Stimulated activated naive CD4-positive, alpha-beta T cell (primary cell): ENCODE results near the gene PRM1.
A peak's percentile ranks its signal among the peaks of the same experiment; 100 is the strongest.

Experiments used
- DNase-seq, 6 experiments: peaks; one replicate each; lab custom pipeline; 2025; lab: John Stamatoyannopoulos, UW

Gene PRM1

GRCh38 chr16:11314309-11314894 is 33.3 kb upstream of the PRM1 start:
- DNase-seq, result no peak

DNA sequence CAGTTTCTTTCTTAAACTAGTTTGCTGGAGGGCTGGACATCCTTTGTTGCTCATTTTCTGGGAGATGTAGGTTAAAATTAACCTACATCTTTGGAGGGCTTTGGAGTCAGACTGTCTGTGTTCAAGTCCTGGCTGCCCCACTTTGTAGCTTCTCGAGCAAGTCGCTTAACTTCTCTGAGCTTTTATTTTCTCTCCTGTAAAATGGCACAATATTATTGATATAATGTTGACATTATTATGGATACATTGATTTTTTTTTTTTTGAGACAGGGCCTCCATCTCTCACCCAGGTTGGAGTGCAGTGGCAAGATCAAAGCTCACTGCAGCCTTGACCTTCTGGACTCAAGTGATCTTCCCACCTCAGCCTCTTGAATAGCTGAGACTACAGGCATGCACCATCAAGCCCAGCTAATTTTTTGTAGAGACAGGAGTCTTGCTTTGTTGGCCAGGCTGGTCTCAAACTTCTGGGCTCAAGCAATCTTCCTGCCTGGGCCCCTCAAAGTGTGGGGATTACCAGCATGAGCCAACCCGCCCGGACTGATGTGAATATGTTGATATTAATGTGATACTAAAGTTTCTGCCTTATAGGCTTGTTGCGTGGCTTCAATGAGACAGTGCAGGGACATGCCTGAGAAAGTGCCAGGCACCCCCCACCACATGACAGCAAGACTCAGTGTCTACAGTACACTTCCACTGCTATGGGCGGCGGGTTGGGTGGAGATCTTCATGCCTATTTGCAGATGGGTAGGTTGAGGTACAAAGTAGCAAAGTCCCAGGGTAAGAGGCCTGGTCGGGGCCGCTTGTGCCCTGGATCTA is 32.6 kb upstream of the PRM1 start:
- no peak for DNase-seq

DNA sequence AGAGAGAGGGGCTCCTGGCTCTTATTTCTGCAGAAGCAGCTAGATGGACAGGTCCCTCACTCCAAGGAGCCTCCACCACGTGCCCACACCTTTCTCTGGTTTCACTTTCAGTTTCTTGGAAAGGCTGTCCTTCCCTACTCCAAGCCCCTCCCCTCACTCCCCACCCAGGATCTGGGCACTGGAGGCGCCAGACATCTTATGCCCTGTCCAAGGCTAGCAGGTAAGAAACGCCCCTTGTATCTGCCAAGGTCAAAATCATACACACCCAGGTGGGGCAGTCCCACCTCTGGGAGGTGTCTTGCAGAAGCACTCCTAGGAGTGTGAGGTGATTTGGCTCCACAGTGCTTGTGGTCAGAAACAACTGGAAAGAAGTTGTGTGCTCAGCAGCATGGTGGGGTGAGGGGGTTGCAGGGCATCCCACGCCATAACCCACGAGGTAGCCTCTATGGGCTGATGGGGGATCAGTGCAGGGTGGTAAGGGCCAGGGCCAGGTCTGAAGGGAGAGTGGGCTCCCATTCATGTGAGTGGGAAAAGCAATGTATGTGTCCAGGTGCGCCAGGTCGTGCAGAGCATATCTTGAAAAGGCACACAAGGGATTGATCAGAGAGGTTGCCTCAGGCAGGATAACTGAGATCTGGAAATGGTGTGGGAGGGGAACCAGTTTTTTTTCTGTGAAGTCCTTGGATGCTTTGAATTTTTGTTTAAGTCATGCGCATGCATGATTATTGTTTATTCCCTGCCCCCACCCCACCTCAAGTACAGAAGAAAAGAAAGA is 31.8 kb upstream of the PRM1 start:
- DNase-seq, result peak in 2 of 6 experiments; percentile 11 to 18

- DNase-seq, result peak in 3 of 6 experiments; percentile 61 to 71 (median 69)
Measured at GRCh38 chr16:11310997-11311561, 29.9 kb upstream of the PRM1 start.

- DNase-seq, result no peak
Measured at GRCh38 chr16:11310634-11310977, 29.5 kb upstream of the PRM1 start.

GRCh38 chr16:11309895-11310633 is 28.9 kb upstream of the PRM1 start:
- no peak for DNase-seq

DNA sequence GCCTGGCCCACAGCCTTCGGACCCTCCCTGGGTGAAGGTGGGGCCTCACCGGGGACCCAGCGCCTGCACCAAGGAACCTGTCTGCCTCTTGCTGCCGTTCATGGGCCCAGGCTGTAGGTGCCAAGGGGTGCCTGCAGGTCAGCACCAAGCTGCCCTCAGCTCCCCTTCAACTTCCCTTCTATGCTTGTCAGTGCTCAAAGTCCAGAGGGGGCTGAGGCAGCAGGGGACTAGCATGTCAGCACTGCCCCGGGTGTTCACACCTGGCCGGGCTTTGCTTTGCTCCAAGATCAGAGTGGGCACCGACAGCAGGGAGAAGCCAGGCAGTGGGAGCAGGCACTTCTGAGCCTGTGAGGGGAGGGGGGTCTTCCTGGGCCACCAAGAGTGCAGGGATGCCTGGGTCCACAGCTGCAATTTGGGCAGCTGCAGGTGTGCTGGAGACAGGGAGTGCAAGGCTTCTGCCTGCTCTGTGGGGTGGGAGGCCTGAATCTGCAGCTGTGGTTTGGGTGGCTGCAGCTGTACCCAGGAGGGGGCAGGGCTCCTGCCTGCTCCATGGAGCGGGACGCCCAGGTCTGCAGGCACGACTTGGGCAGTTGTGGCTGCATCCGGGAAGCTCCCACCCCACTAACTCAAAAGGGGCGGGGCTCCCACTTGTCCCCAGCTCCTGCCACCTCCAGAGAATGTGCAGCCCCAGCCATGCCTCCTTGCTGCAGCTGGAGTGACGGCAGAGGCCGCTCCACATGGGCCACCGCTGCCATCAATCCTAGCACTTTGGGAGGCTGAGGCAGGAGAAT is 27.6 kb upstream of the PRM1 start:
- no peak for DNase-seq

- no peak for DNase-seq
Measured at GRCh38 chr16:11307639-11308492, 26.7 kb upstream of the PRM1 start.

DNA sequence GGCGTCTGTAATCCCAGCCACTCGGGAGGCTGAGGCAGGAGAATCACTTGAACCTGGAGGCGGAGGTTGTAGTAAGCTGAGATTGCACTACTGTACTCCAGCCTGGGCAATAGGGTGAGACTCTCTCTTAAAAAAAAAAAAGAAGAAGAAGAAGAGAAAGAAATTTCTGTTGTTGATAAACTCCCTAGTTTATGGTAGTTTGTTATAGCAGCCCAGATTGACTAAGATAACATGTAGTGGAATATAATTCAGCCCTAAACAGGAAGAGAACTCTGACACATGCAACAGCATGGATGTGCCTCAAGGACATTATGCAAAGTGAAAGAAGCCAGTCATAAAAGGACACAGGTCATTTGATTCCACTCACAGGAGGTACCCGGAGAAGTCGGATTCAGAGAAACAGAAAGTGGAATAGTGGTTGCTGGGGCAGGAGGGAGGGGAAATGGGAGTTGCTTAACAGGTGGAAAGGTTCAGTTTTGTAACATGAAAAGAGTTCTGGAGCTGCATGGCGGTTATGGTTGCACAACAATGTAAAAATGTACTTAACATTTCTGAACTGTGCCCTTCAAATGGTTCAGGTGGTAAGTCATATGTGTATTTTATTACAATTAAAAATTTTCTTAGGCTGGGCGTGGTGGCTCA is 26.0 kb upstream of the PRM1 start:
- no peak for DNase-seq

DNA sequence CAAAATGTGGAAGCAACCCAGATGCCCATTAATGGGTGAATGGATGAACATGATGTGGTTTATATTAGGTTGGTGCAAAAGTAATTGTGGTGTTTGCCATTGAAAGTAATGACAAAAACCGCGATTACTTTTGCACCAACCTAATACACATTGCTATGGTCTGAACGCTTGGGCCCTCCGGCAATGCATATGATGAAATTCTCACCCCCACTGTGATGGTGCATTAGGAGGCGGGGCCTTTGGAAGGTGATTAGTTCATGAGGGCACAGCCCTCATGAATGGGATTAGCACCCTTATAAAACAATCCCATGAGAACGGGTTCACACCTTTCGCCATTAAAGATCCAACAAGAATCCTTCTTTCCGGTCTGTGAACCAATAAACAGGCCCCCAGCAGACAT is 25.3 kb upstream of the PRM1 start:
- DNase-seq, result no peak

GRCh38 chr16:11303405-11304138 is 22.4 kb upstream of the PRM1 start:
- DNase-seq, result no peak

GRCh38 chr16:11302977-11303376 is 21.8 kb upstream of the PRM1 start:
- no peak for DNase-seq

DNA sequence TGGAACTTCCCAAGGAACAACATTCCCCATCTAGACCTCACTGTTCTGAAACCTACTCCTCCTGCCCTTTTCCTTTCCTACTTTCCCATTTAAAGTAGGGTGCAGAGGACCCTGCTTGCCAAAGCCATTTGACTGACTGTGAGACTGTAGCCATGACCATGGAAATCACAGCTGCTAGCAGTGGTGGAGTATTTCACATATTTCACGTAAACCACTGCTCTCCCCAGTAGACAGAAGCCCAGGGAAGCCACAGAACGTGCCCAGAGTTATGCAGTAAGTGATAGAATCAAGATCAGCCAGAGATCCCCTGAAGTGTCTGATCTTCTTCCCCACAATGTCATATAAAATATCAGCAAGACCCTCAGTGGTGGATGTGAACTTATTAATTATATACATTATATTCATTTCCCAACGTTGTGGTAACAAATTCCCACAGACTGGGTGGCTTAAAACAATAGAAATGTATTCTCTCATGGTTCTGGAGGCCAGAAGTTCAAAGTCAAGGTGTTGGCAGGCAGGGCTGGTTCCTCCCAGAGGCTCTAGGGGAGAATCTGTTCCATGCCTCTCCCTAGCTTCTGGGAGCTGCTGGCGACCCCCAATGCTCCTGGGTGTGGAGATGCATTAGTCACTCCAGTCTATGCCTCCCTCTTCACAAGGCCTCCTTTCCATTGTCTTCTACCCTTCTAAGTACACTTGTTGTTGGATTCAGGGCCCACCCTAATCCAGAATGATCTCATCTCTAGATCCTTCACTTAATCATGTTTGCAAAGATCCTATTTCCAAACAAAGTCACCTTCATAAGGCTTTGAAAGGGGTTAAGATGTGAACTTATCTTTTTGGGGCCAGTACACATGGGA is 20.7 kb upstream of the PRM1 start:
- DNase-seq, result no peak

- no peak for DNase-seq
Measured at GRCh38 chr16:11300560-11300892, 19.4 kb upstream of the PRM1 start.

- DNase-seq, result no peak
Measured at GRCh38 chr16:11299865-11300559, 18.9 kb upstream of the PRM1 start.

- DNase-seq, result peak in 2 of 6 experiments; percentile 5 to 9
Measured at GRCh38 chr16:11298950-11299547, 17.9 kb upstream of the PRM1 start.
